ENCODE measurements around the gene APOBEC4. TPM values are rescaled to one million over a fixed set of nuclear protein-coding genes. Genes with fewer than 3 reads are reported as not detected.

APOBEC4 gene
- total RNA-seq, 1 experiment from 2014 or later: not detected

DNA sequence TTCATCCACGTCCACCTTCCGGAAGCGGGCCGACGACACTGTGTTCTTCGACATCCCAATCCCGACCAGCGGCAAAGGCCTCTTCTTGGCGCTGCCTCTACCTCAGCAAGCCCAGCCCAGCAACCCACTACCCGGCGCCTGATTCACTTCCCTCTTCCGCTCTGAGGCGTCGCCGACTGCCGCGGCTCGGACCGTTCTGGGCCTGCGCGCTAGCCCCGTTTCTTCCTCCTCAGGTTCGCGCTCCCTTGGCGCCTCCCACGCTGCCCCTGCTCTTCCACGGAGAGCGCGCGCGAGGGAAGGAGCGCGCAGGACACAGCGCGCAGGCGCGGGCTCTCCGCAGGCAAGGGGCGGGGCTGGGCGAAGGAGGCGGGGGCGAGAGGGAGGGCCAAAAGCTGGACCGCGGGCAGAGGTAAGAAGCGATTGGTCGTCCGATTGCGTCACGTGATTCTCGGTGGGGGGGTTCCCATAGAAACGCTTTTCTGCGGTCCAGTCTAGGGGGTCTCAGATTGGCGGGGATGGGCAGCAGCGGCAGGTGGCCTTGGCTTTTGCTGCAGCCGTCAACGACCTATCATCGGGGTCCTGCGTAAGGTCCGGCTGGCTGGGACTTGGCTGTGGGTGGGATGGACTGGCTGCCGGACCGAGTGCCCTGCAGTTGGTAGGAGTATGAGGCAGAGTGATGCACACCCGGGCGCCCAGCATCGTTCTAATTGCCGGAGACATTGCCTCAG, 17.3 kb downstream of the APOBEC4 start, which contains the start of gene ARPC5 (continued):
- TF ChIP-seq, protein P1, sequence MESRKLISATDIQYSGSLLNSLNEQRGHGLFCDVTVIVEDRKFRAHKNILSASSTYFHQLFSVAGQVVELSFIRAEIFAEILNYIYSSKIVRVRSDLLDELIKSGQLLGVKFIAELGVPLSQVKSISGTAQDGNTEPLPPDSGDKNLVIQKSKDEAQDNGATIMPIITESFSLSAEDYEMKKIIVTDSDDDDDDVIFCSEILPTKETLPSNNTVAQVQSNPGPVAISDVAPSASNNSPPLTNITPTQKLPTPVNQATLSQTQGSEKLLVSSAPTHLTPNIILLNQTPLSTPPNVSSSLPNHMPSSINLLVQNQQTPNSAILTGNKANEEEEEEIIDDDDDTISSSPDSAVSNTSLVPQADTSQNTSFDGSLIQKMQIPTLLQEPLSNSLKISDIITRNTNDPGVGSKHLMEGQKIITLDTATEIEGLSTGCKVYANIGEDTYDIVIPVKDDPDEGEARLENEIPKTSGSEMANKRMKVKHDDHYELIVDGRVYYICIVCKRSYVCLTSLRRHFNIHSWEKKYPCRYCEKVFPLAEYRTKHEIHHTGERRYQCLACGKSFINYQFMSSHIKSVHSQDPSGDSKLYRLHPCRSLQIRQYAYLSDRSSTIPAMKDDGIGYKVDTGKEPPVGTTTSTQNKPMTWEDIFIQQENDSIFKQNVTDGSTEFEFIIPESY (IDR thresholded peaks at IDR 0.05; ENCODE audit: extremely low read depth, insufficient replicate concordance, low read length): no peak

GRCh38 chr1:183635099-183635605, 18.0 kb downstream of the APOBEC4 start:
- RAD21 ChIA-PET (ENCODE audit: low non-redundant PET in 1 of 2, low total read pairs in 2 of 2, uncharacterized antibody in 2 of 2, unreplicated experiment in 2 of 2): no interaction called here
- Histone ChIP-seq H3K27me3 (ENCODE audit: insufficient read depth, low read length) (no peaks in the 10 kb centered on the region), H3K4me3 (replicated peaks in 1 of 2; ENCODE audit: low read depth in 1 of 2, low read length in 2 of 2) (peak overlapping the region; percentile 79 to 81), H3K79me2 (ENCODE audit: insufficient read depth, low read length) (peaks cover 36% of the 10 kb centered on the region), H3K4me1 (ENCODE audit: control insufficient read depth in 1 of 2, insufficient read depth in 2 of 2, low read length in 2 of 2) (peaks cover 6 to 22% of the 10 kb centered on the region in 2 experiments; a peak in 3 of 4 replicates), H2AFZ (ENCODE audit: low read depth, low read length, poor library complexity, severe bottlenecking) (no peak overlapping the region), H3K4me2 (ENCODE audit: low read length) (peak overlapping the region; percentile 91), H3K36me3 (ENCODE audit: control insufficient read depth in 1 of 2, insufficient read depth in 2 of 2, low read length in 2 of 2) (peaks cover 10 to 11% of the 10 kb centered on the region in 2 experiments; a peak in 3 of 4 replicates), H3K9ac (ENCODE audit: low read length) (peak overlapping the region; percentile 71), H3K9me3 (ENCODE audit: control insufficient read depth in 1 of 2, insufficient read depth in 1 of 2, low read depth in 1 of 2, low read length in 2 of 2) (no peaks in the 10 kb centered on the region), H3K27ac (ENCODE audit: low read depth, low read length) (peak overlapping the region; percentile 85), H4K20me1 (ENCODE audit: insufficient read depth) (peaks cover 6% of the 10 kb centered on the region; the same call in 1 of the 2 replicates), H3K9me2 (ENCODE audit: insufficient read depth) (no peaks in the 10 kb centered on the region)
- ATAC-seq (peak; percentile 56), DNase-seq (ENCODE audit: low read depth, low spot score) (no peak)
- POLR2A ChIA-PET: no interaction called here
- TF ChIP-seq SIN3A (IDR thresholded peaks at IDR 0.05; ENCODE audit: low read depth) (0 out of 2 replicates have a peak, but pooled peaks have one; percentile 52), EGR1 (IDR thresholded peaks at IDR 0.05; ENCODE audit: low read depth) (0 out of 2 replicates have a peak, but pooled peaks have one; percentile 8), ZNF274 (IDR thresholded peaks at IDR 0.05; ENCODE audit: low read depth, low read length) (no peak), EZH2phosphoT487 (IDR thresholded peaks at IDR 0.05; ENCODE audit: borderline replicate concordance) (no peak)
- TF ChIP-seq, protein P2, sequence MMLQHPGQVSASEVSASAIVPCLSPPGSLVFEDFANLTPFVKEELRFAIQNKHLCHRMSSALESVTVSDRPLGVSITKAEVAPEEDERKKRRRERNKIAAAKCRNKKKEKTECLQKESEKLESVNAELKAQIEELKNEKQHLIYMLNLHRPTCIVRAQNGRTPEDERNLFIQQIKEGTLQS (IDR thresholded peaks at IDR 0.05): no peak
- TF ChIP-seq, protein P1 (IDR thresholded peaks at IDR 0.05; ENCODE audit: extremely low read depth, insufficient replicate concordance, low read length): no peak
- no TSS peak for BruUV-seq (replicated peaks)
- intact Hi-C loops (cut with micrococcal nuclease): loop anchor here (5.0 kb wide), 2 partner anchors 163 to 282 kb away; partner anchors contain the start of gene SMG7
- CTCF ChIA-PET: interaction anchor here (1.2 kb wide), 1 partner anchor 353 kb away, joined by 4 read pairs; no protein-coding TSS in a partner anchor
